GM19328 (cell line): ENCODE data around the gene AADACL2.

Experiments used
- ATAC-seq: cut with Tn5 transposase; IDR thresholded peaks from one replicate; pipeline ENCODE4 v1.9.1; 2021; ENCODE audit warnings: mild to moderate bottlenecking, moderate library complexity; ENCODE audit not compliant: unreplicated experiment

Gene AADACL2

GRCh38 chr3:151798466-151798865 lies 64.7 kb downstream of the AADACL2 start:
- ATAC-seq = no peak

GRCh38 chr3:151800431-151800830 lies 66.7 kb downstream of the AADACL2 start:
- no peak for ATAC-seq

GRCh38 chr3:151804267-151804666 lies 70.5 kb downstream of the AADACL2 start:
- no peak for ATAC-seq

GRCh38 chr3:151806838-151807237 lies 73.1 kb downstream of the AADACL2 start:
- no peak for ATAC-seq
